Astrocyte (in vitro differentiated cells and primary cell): ENCODE measurements around the gene AKTIP. TPM values are rescaled to one million over a fixed set of nuclear protein-coding genes. Genes with fewer than 3 reads are reported as not detected.

Experiments used
- DNase-seq: peaks from one replicate; pipeline ENCODE4 v3.0.0-alpha.2; 2010; ENCODE audit warnings: low read depth
- FAIRE-seq: peaks from 2 replicates; lab custom pipeline; 2011; peaks lifted over from hg19 to GRCh38; lab: Jason Lieb, UNC
- H2AFZ ChIP-seq: 2 replicates; pipeline ENCODE4 v1.6.0; 2012; ENCODE audit warnings: low read depth, low read length, inconsistent platforms
- H3K27ac ChIP-seq: 2 replicates; pipeline ENCODE4 v1.5.1; 2011; ENCODE audit warnings: low read depth, low read length, inconsistent platforms
- H3K27me3 ChIP-seq: 2 replicates; pipeline ENCODE4 v1.6.0; 2011; ENCODE audit warnings: low read length, inconsistent platforms; ENCODE audit not compliant: insufficient read depth
- H3K36me3 ChIP-seq: 2 replicates; pipeline ENCODE4 v1.5.1; 2011; ENCODE audit warnings: low read length, inconsistent platforms; ENCODE audit not compliant: insufficient read depth
- H3K4me1 ChIP-seq: 2 replicates; pipeline ENCODE4 v1.5.1; 2011; ENCODE audit warnings: low read length, inconsistent platforms; ENCODE audit not compliant: insufficient read depth
- H3K4me2 ChIP-seq: 2 replicates; pipeline ENCODE4 v1.6.0; 2012; ENCODE audit warnings: low read length, inconsistent platforms
- H3K4me3 ChIP-seq: 2 replicates; pipeline ENCODE4 v1.5.1; 2011; ENCODE audit warnings: low read depth, mild to moderate bottlenecking, low read length, inconsistent platforms; ENCODE audit not compliant: insufficient read depth
- H3K79me2 ChIP-seq: 2 replicates; pipeline ENCODE4 v1.6.0; 2012; ENCODE audit warnings: mild to moderate bottlenecking, low read length, inconsistent platforms; ENCODE audit not compliant: insufficient read depth
- H3K9ac ChIP-seq: 2 replicates; pipeline ENCODE4 v1.6.0; 2012; ENCODE audit warnings: mild to moderate bottlenecking, low read length, inconsistent platforms
- H3K9me3 ChIP-seq: 2 replicates; pipeline ENCODE4 v1.5.1; 2012; ENCODE audit warnings: low read depth, mild to moderate bottlenecking, low read length, inconsistent platforms; ENCODE audit not compliant: insufficient read depth
- H4K20me1 ChIP-seq: 2 replicates; pipeline ENCODE4 v1.6.0; 2012; ENCODE audit warnings: low read length, inconsistent platforms; ENCODE audit not compliant: insufficient read depth
- H3K27ac Mint-ChIP-seq: one replicate; pipeline ENCODE4 v1.8.0; 2021; ENCODE audit warnings: mild to moderate bottlenecking, mixed read lengths; ENCODE audit not compliant: unreplicated experiment
- H3K27me3 Mint-ChIP-seq: one replicate; pipeline ENCODE4 v1.8.0; 2021; ENCODE audit warnings: low read depth, mixed read lengths; ENCODE audit not compliant: unreplicated experiment
- H3K36me3 Mint-ChIP-seq: one replicate; pipeline ENCODE4 v1.8.0; 2021; ENCODE audit warnings: low read depth, mixed read lengths; ENCODE audit not compliant: unreplicated experiment
- H3K4me1 Mint-ChIP-seq: one replicate; pipeline ENCODE4 v1.8.0; 2021; ENCODE audit warnings: low read depth, mixed read lengths; ENCODE audit not compliant: unreplicated experiment
- H3K4me3 Mint-ChIP-seq: one replicate; pipeline ENCODE4 v1.8.0; 2021; ENCODE audit warnings: mild to moderate bottlenecking, moderate library complexity, mixed read lengths; ENCODE audit not compliant: unreplicated experiment
- H3K9me3 Mint-ChIP-seq: one replicate; pipeline ENCODE4 v1.8.0; 2021; ENCODE audit warnings: mild to moderate bottlenecking, mixed read lengths; ENCODE audit not compliant: unreplicated experiment
- EZH2 ChIP-seq: IDR thresholded peaks from 2 replicates; pipeline ENCODE4 v1.6.1; 2012; ENCODE audit warnings: mild to moderate bottlenecking, low read length, inconsistent platforms; ENCODE audit not compliant: insufficient read depth
- total RNA-seq: library from RNA; stranded (reverse); gene quantifications from 2 replicates; pipeline ENCODE4 v1.2.1, GENCODE V29; 2021
- TF ChIP-seq, protein P1 (sequence below): IDR thresholded peaks from 2 replicates; pipeline ENCODE4 v1.5.1; 2011; ENCODE audit warnings: low read depth, mild to moderate bottlenecking, inconsistent platforms, low read length, moderate library complexity; ENCODE audit not compliant: insufficient read depth

Gene AKTIP
- total RNA-seq, 1 donor from 2014 or later: 25.0 TPM

DNA sequence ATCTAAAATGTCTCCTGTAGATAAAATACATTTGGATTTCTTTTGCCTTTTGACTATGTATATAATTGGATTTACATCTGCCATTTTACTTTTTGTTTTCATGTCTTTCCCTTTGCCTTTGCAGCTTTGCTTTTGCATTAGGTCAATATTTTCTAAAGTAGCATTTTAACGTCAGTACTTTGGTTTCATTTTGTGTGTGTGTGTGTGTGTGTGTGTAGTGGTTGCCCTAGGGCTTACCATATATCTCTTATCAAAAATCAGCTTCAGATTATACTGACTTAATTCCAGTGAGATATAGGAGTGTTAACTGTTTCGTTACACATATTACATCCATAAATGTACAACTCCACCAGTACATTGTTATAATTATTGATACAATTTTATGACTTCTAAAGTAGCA, 26.1 kb downstream of the AKTIP start:
- Histone ChIP-seq H3K9me3 (no peaks in the 10 kb centered on the region), H3K4me3 (no peak overlapping the region), H3K4me1 (no peaks in the 10 kb centered on the region), H3K9ac (no peak overlapping the region), H3K4me2 (no peak overlapping the region), H3K79me2 (no peaks in the 10 kb centered on the region), H3K27ac (no peak overlapping the region), H2AFZ (no peak overlapping the region), H3K36me3 (peaks cover 18% of the 10 kb centered on the region), H4K20me1 (no peaks in the 10 kb centered on the region), H3K27me3 (no peaks in the 10 kb centered on the region)
- Mint-ChIP-seq H3K36me3 (peaks cover 10% of the 10 kb centered on the region), H3K27ac (no peak overlapping the region), H3K9me3 (no peaks in the 10 kb centered on the region), H3K4me1 (no peaks in the 10 kb centered on the region), H3K4me3 (no peak overlapping the region), H3K27me3 (no peaks in the 10 kb centered on the region)
- DNase-seq (no peak), FAIRE-seq (no peak)
- no peak for TF ChIP-seq EZH2
- TF ChIP-seq, protein P1, sequence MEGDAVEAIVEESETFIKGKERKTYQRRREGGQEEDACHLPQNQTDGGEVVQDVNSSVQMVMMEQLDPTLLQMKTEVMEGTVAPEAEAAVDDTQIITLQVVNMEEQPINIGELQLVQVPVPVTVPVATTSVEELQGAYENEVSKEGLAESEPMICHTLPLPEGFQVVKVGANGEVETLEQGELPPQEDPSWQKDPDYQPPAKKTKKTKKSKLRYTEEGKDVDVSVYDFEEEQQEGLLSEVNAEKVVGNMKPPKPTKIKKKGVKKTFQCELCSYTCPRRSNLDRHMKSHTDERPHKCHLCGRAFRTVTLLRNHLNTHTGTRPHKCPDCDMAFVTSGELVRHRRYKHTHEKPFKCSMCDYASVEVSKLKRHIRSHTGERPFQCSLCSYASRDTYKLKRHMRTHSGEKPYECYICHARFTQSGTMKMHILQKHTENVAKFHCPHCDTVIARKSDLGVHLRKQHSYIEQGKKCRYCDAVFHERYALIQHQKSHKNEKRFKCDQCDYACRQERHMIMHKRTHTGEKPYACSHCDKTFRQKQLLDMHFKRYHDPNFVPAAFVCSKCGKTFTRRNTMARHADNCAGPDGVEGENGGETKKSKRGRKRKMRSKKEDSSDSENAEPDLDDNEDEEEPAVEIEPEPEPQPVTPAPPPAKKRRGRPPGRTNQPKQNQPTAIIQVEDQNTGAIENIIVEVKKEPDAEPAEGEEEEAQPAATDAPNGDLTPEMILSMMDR: no peak

DNA sequence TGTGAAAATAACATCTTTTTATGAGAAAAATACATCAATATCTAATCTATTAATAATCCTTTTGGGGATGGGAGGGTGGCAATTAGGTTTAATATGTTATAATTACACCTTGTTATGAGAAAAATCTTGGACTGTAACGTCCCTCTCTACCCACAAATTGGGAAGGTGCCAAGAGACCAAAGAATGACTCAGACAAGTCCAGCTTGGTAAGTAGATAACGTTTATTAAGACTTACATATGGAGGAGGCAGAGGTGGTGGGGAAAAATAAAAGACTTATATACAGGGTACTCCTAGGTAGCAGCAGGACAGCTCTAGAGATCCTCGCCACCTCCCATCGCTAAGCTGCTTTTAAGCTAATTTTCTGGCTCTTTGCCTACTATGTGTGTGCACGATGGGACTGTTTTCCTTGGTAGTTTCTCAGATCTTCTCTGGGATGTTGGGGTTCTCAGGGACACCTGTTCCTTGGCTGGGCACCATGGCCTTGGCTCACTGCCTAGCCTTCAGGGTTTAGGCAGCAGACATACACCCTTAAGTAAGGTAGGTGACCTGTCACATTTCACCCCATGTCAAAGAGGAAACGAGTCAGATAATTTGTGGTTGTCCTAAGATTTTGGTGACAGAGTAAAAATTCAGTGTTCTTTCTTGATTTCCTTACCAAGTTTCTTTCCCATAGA, 37.3 kb downstream of the AKTIP start:
- Mint-ChIP-seq H3K4me1 (peaks cover 7% of the 10 kb centered on the region), H3K36me3 (peaks cover 4% of the 10 kb centered on the region), H3K4me3 (no peak overlapping the region), H3K27ac (no peak overlapping the region), H3K9me3 (no peaks in the 10 kb centered on the region), H3K27me3 (no peaks in the 10 kb centered on the region)
- no peak overlapping the region for H3K4me3 ChIP-seq
- peaks cover 5% of the 10 kb centered on the region for H4K20me1 ChIP-seq
- peaks cover 6% of the 10 kb centered on the region for H3K4me1 ChIP-seq
- H3K27me3 ChIP-seq: no peaks in the 10 kb centered on the region
- no peaks in the 10 kb centered on the region for H3K79me2 ChIP-seq
- no peak overlapping the region for H3K9ac ChIP-seq
- H3K4me2 ChIP-seq: peak overlapping the region; percentile 13
- H3K9me3 ChIP-seq: no peaks in the 10 kb centered on the region
- no peak overlapping the region for H2AFZ ChIP-seq
- H3K27ac ChIP-seq: no peak overlapping the region
- DNase-seq: peak; percentile 78
- peaks cover 18% of the 10 kb centered on the region for H3K36me3 ChIP-seq
- no peak for TF ChIP-seq EZH2
- TF ChIP-seq, protein P1: no peak
- no peak for FAIRE-seq

- no peaks in the 10 kb centered on the region for H3K79me2 ChIP-seq
- Mint-ChIP-seq H3K27me3 (no peaks in the 10 kb centered on the region), H3K9me3 (peaks cover 4% of the 10 kb centered on the region), H3K36me3 (peaks cover 2% of the 10 kb centered on the region), H3K4me3 (no peak overlapping the region), H3K27ac (no peak overlapping the region), H3K4me1 (peaks cover 1% of the 10 kb centered on the region)
- FAIRE-seq: no peak
- no peaks in the 10 kb centered on the region for H3K4me1 ChIP-seq
- no peaks in the 10 kb centered on the region for H3K9me3 ChIP-seq
- no peak overlapping the region for H3K4me2 ChIP-seq
- no peak for DNase-seq
- H3K9ac ChIP-seq: no peak overlapping the region
- no peak overlapping the region for H3K27ac ChIP-seq
- peaks cover 27% of the 10 kb centered on the region for H3K36me3 ChIP-seq
- H3K4me3 ChIP-seq: no peak overlapping the region
- no peak overlapping the region for H2AFZ ChIP-seq
- no peaks in the 10 kb centered on the region for H3K27me3 ChIP-seq
- H4K20me1 ChIP-seq: no peaks in the 10 kb centered on the region
- no peak for TF ChIP-seq EZH2
- TF ChIP-seq, protein P1: no peak
These were observed 44.4 kb downstream of the AKTIP start for GRCh38 chr16:53458635-53459034.
